ENCODE data around the gene HSF5.

- TF ChIP-seq POLR2AphosphoS5 (IDR thresholded peaks at IDR 0.05): no peak
- no peak for TF ChIP-seq POLR2A (IDR thresholded peaks at IDR 0.05)
- TF ChIP-seq CTCF (IDR thresholded peaks at IDR 0.05 in 8 of 11, conservative IDR thresholded peaks at IDR 0.05 in 3 of 11): no peak
Observed at GRCh38 chr17:58370716-58371115, 117.5 kb downstream of the HSF5 start.

All from spleen (tissue), 7 donors.